ENCODE data around the gene TTC22.

DNA sequence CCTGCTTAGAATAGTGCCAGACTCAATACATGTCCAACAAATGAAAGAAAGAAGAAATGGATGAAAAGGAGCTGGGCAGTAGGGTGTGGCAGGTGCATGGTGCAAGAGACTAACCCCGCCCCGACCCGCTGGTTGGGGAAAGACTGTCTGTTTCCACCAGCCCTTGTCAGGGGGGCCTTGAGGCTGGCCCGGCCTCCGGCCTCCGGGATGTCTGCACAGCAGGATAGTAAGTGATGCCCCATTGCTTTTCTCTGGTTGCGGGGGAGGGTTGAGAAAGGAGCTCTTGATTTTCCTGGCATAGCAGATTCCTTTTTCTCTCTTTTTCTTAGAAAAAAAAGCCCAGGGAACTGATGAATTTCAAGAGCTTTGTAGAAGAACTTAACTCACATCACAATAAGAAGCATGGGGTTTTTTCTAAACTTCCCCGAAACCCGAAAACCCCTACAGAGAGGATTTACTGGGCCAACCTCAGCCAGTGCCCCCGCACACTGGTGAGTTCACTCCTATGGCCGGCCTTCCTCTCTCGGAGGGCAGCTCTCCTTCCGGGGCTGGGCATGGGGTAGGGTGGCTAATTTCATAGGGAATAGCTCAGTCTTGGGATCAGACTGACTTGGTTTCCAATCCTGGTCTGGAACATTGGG lies 12.5 kb upstream of the TTC22 start:
- TF ChIP-seq GATA2 (IDR thresholded peaks at IDR 0.05; ENCODE audit: low read depth, low read length) (no peak), GATA3 (IDR thresholded peaks at IDR 0.05; ENCODE audit: low read depth, low read length) (no peak)
